ENCODE data around the gene NACC1. TPM values are rescaled to one million over a fixed set of nuclear protein-coding genes. Genes with fewer than 3 reads are reported as not detected.

The NACC1 gene
- total and polyA plus RNA-seq, 2 of the 8 experiments (the other 6 are each of a cell fraction or from before 2014, with no cell fraction given): 234 to 301 TPM

DNA sequence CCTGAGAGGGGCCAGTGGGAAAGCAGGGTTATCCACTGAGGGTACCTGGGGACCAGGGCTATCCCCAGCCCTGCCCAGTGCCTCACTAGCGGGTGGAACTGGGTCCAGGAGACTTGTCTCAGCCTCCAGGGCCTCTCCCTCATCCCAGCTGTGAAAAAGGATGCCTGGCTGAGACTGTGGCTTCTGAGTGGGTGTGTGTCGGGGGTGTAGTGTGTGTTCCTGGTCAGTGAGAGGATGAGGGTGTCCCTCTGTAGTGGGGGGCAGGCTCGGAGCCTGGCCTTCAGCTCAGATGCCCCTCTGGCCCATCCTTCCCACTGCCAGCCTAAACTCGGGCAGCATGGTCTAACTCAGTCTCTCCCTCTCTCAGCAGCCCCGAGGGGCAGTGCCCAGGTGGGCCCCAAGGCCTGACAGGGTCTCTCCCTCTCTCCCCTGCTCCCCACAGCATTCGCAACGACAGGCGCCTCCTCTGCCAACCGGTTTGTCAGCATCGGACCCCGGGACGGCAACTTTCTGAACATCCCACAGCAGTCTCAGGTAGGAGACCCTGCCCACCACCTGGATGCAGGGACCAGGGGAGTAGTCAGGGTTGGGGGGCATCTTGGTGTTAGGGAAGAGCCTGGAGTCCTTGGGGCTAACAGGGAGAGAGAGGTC is 28.1 kb upstream of the NACC1 start (continued):
- TF ChIP-seq CHD7 (IDR thresholded peaks at IDR 0.05; ENCODE audit: insufficient replicate concordance, low read length) (no peak), BACH1 (IDR thresholded peaks at IDR 0.05; ENCODE audit: low read length) (no peak), HDAC6 (IDR thresholded peaks at IDR 0.05; ENCODE audit: low read depth, low read length) (no peak), FOSL1 (IDR thresholded peaks at IDR 0.05; ENCODE audit: insufficient read depth, low read depth, low read length) (no peak), POU5F1 (IDR thresholded peaks at IDR 0.05; ENCODE audit: low read depth, low read length) (no peak), NRF1 (IDR thresholded peaks at IDR 0.05; ENCODE audit: low read depth, low read length) (no peak), HDAC2 (IDR thresholded peaks at IDR 0.05; ENCODE audit: borderline replicate concordance in 1 of 2, low read depth in 2 of 2, low read length in 2 of 2) (no peak), SIRT6 (IDR thresholded peaks at IDR 0.05; ENCODE audit: low read length) (no peak)

All from H1 (cell line).